Measurements from ENCODE around the gene CDH13.

Gene CDH13

DNA sequence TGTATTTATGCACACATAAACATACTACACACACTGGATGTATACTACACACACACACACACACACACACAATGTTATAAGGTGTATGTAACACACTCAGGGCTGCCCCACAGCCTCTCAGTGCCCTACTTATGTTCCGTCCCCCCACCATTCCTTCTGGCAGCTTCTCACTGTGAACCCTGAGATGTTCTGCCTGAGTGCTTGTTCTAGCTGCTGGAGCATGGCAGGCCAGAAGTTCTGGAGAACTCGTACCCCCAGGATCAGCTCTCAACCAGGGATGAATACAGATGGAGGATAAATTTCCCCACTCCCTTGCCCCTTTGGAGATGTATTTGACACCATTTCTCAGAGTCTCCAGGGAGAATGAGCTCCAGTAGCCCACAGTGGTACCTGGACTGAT is 76.4 kb downstream of the CDH13 start:
- Histone ChIP-seq H3K4me1 (ENCODE audit: insufficient read depth, poor library complexity, severe bottlenecking) (peaks cover 26% of the 10 kb centered on the region), H3K36me3 (ENCODE audit: low read depth) (no peaks in the 10 kb centered on the region), H3K9me3 (ENCODE audit: severe bottlenecking) (no peaks in the 10 kb centered on the region), H3K27ac (ENCODE audit: poor library complexity, severe bottlenecking) (no peak overlapping the region), H3K27me3 (ENCODE audit: insufficient read depth, poor library complexity, severe bottlenecking) (no peaks in the 10 kb centered on the region), H3K4me3 (ENCODE audit: severe bottlenecking) (no peak overlapping the region)
- DNase-seq (ENCODE audit: low spot score) (no peak), ATAC-seq (ENCODE audit: low read depth) (no peak)
- TF ChIP-seq CTCF (IDR thresholded peaks at IDR 0.05; ENCODE audit: poor library complexity, severe bottlenecking): no peak

- H3K9me3 ChIP-seq (ENCODE audit: severe bottlenecking): no peaks in the 10 kb centered on the region
- H3K36me3 ChIP-seq (ENCODE audit: low read depth): no peaks in the 10 kb centered on the region; the same call in 1 of the 2 replicates
- peaks cover 23% of the 10 kb centered on the region for H3K4me1 ChIP-seq (ENCODE audit: insufficient read depth, poor library complexity, severe bottlenecking)
- no peak overlapping the region for H3K27ac ChIP-seq (ENCODE audit: poor library complexity, severe bottlenecking)
- no peak for ATAC-seq (ENCODE audit: low read depth)
- no peaks in the 10 kb centered on the region for H3K27me3 ChIP-seq (ENCODE audit: insufficient read depth, poor library complexity, severe bottlenecking)
- no peak for DNase-seq (ENCODE audit: low spot score)
- no peak for TF ChIP-seq CTCF (IDR thresholded peaks at IDR 0.05; ENCODE audit: poor library complexity, severe bottlenecking)
- no peak overlapping the region for H3K4me3 ChIP-seq (ENCODE audit: severe bottlenecking)
Measured at GRCh38 chr16:82703871-82704768, 77.4 kb downstream of the CDH13 start.

DNA sequence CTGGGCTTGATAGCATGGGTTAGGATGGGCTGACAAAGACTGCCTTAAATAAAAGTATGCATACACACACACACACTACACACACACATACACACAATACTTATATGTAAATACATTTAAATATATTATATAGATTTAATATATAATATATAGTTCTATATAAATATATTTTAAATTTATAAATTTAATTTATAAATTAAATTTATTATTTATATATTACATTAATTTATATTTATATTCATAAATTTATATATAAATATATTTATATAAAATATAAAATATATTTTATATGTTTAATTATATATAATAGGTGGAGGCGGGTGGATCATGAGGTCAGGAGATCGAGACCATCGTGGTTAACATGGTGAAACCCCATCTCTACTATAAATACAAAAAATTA is 83.2 kb downstream of the CDH13 start:
- no peak for TF ChIP-seq CTCF (IDR thresholded peaks at IDR 0.05; ENCODE audit: poor library complexity, severe bottlenecking)
- no peaks in the 10 kb centered on the region for H3K4me1 ChIP-seq (ENCODE audit: insufficient read depth, poor library complexity, severe bottlenecking)

DNA sequence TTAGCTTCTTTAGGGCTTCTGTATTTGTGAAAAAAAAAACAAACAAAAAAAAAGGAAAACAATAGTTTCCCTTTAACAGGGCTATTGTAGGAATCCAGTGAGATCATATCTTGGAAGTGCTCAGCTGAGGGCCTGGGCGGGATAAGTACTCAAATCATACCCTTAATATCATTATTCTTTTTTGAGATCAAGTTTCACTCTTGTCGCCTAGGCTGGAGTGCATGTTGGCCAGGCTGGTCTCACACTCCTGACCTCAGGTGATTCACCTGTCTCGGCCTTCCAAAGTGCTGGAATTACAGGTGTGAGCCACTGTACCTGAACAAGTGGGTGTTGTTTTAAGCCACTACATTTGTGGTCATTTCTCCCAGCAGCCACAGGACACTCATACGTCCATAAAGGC is 87.0 kb downstream of the CDH13 start:
- Histone ChIP-seq H3K36me3 (ENCODE audit: low read depth) (peaks cover 17% of the 10 kb centered on the region), H3K4me3 (ENCODE audit: severe bottlenecking) (no peak overlapping the region), H3K4me1 (ENCODE audit: insufficient read depth, poor library complexity, severe bottlenecking) (no peaks in the 10 kb centered on the region), H3K9me3 (ENCODE audit: severe bottlenecking) (no peaks in the 10 kb centered on the region), H3K27ac (ENCODE audit: poor library complexity, severe bottlenecking) (no peak overlapping the region), H3K27me3 (ENCODE audit: insufficient read depth, poor library complexity, severe bottlenecking) (no peaks in the 10 kb centered on the region)
- ATAC-seq (ENCODE audit: low read depth) (no peak), DNase-seq (ENCODE audit: low spot score) (no peak)
- TF ChIP-seq CTCF (IDR thresholded peaks at IDR 0.05; ENCODE audit: poor library complexity, severe bottlenecking): no peak

More for the DNA sequence above, 83.2 kb downstream of the CDH13 start:
- no peak overlapping the region for H3K4me3 ChIP-seq (ENCODE audit: severe bottlenecking)
- DNase-seq (ENCODE audit: low spot score): no peak
- H3K27me3 ChIP-seq (ENCODE audit: insufficient read depth, poor library complexity, severe bottlenecking): no peaks in the 10 kb centered on the region
- ATAC-seq (ENCODE audit: low read depth): no peak
- H3K36me3 ChIP-seq (ENCODE audit: low read depth): peaks cover 15% of the 10 kb centered on the region
- H3K9me3 ChIP-seq (ENCODE audit: severe bottlenecking): no peaks in the 10 kb centered on the region
- H3K27ac ChIP-seq (ENCODE audit: poor library complexity, severe bottlenecking): no peak overlapping the region

DNA sequence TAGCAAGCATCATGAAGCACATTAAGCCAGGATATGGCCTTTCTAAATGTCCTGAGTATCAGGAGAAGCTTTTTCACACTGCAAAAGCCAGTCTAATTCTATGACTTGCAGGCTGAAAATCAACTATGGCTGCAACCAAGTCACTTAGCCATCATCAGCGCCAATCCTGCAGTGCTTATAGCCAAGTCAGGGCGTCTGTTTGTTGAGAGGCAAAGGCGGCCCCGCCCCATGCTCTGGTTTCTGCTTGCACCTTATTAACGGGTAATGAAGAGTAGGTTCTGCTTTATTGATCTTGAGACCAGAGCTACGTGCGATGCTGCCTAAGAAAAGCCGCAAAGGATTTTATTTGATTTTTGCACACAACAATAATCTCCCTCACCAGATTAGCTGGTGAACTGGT is 88.4 kb downstream of the CDH13 start:
- ATAC-seq (ENCODE audit: low read depth): no peak
- no peak overlapping the region for H3K4me3 ChIP-seq (ENCODE audit: severe bottlenecking)
- no peak for DNase-seq (ENCODE audit: low spot score)
- no peaks in the 10 kb centered on the region for H3K4me1 ChIP-seq (ENCODE audit: insufficient read depth, poor library complexity, severe bottlenecking)
- no peak for TF ChIP-seq CTCF (IDR thresholded peaks at IDR 0.05; ENCODE audit: poor library complexity, severe bottlenecking)
- H3K27ac ChIP-seq (ENCODE audit: poor library complexity, severe bottlenecking): no peak overlapping the region
- peaks cover 19% of the 10 kb centered on the region for H3K36me3 ChIP-seq (ENCODE audit: low read depth)
- no peaks in the 10 kb centered on the region for H3K9me3 ChIP-seq (ENCODE audit: severe bottlenecking)
- no peaks in the 10 kb centered on the region for H3K27me3 ChIP-seq (ENCODE audit: insufficient read depth, poor library complexity, severe bottlenecking)

All from RWPE2 (cell line).